Activated CD4-positive, alpha-beta T cell treated with anti-CD3 and anti-CD28 coated beads for 36 hours (primary cell): ENCODE results near the gene TOR1AIP2. TPM values are rescaled to one million over a fixed set of nuclear protein-coding genes. Genes with fewer than 3 reads are reported as not detected.

Experiments used
- ATAC-seq: fragments of 200-7000 bp; cut with Tn5 transposase; one replicate; pipeline ENCODE4 v1.10.0; 2021; ENCODE audit warnings: mild to moderate bottlenecking, moderate library complexity
- CTCF ChIA-PET: fragments of 350-600 bp; sonication (Branson Sonifier 250); formaldehyde crosslinking; loops from one replicate; lab custom pipeline; 2021; ENCODE audit warnings: antibody characterized with exemption; lab: Charles Lee
- POLR2A ChIA-PET: fragments of 350-600 bp; sonication (Branson Sonifier 250); formaldehyde crosslinking; loops from one replicate; lab custom pipeline; 2021; ENCODE audit warnings: antibody characterized with exemption, inconsistent platforms; lab: Charles Lee
- DNase-seq: peaks from one replicate; pipeline ENCODE4 v3.0.0-alpha.2; 2020
- H3K27ac Mint-ChIP-seq: one replicate; pipeline ENCODE4 v1.8.0; 2021; ENCODE audit warnings: mixed read lengths
- H3K27me3 Mint-ChIP-seq: one replicate; pipeline ENCODE4 v1.8.0; 2021; ENCODE audit warnings: mixed read lengths
- H3K36me3 Mint-ChIP-seq: one replicate; pipeline ENCODE4 v1.8.0; 2021; ENCODE audit warnings: low read depth, mixed read lengths
- H3K4me1 Mint-ChIP-seq: one replicate; pipeline ENCODE4 v1.8.0; 2021; ENCODE audit warnings: mixed read lengths
- H3K4me3 Mint-ChIP-seq: one replicate; pipeline ENCODE4 v1.8.0; 2021; ENCODE audit warnings: mild to moderate bottlenecking, moderate library complexity, mixed read lengths
- H3K9me3 Mint-ChIP-seq: one replicate; pipeline ENCODE4 v1.8.0; 2021; ENCODE audit warnings: low read depth, mixed read lengths
- intact Hi-C, 2 experiments: fragments of 100-400 bp; cut with DNase I in 1 of 2; cut with micrococcal nuclease in 1 of 2; formaldehyde crosslinking; loops; one replicate each; pipeline versions ENCODE4 v1.14.2 to v1.15.1; 2022 to 2024; cut with DNase I, micrococcal nuclease
- total RNA-seq, 2 experiments: library from RNA; stranded (reverse); gene quantifications; one replicate each; pipeline ENCODE4 v1.2.3, GENCODE V29; 2021

The TOR1AIP2 gene
- 10 to 100 TPM; 47.7 to 49.4 TPM for total RNA-seq

DNA sequence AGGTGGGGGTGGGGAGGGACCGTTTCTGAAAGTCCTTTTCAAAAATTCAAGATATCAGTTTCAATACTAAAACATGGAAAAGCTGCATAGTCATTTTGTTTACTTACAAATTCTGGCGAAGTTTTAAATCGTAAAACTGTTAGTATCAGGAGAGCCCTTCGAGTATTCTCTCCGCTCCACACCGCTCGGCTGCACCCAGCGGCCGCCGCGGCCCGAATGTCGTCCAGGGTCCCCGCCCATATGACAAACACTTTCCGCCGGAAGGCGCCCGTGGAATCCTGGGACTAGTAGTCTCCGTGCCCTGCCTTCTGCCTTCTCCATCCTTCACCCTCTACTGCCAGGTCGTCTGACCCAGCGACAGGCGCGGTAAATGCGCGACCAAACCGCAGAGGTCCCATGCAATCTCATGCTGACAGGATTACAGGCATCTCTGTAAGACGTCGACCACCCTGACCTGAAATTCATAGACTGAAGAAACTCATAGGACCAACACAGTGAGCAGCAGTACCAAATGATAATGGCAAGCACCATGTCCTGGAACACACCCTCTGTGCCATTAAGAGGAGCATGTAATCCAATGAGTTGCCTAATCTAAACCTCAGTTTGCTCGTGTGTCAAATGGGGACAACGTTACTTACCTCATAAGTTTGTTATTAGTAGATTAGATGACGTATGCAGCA lies at the start of gene TOR1AIP2:
Gene TOR1AIP2 (minus strand): TSS at position 218 of the 680 bp plus-strand sequence. CDS start 25,138 bp downstream, outside the sequence.
- ChIA-PET POLR2A (no interaction called here), CTCF (interaction anchor here (0.7 to 1.6 kb wide), 3 partner anchors 10 to 68 kb away, joined by 3 to 4 read pairs (median 3); no protein-coding TSS in a partner anchor)
- no peaks in the 10 kb centered on the region for H3K27me3 Mint-ChIP-seq
- H3K9me3 Mint-ChIP-seq: no peaks in the 10 kb centered on the region
- peaks cover 15% of the 10 kb centered on the region for H3K36me3 Mint-ChIP-seq
- peaks cover 55% of the 10 kb centered on the region for H3K4me1 Mint-ChIP-seq
- H3K4me3 Mint-ChIP-seq: peak within 1 kb of the TSS; percentile 75
- intact Hi-C loops: loop anchor here in 1 of 2 experiments (1.0 kb wide), 3 partner anchors 77 to 796 kb away; partner anchors contain the start of genes CEP350 and QSOX1
- ATAC-seq (peak; percentile 69), DNase-seq (peak; percentile 95)
- peak within 1 kb of the TSS; percentile 89 for H3K27ac Mint-ChIP-seq

DNA sequence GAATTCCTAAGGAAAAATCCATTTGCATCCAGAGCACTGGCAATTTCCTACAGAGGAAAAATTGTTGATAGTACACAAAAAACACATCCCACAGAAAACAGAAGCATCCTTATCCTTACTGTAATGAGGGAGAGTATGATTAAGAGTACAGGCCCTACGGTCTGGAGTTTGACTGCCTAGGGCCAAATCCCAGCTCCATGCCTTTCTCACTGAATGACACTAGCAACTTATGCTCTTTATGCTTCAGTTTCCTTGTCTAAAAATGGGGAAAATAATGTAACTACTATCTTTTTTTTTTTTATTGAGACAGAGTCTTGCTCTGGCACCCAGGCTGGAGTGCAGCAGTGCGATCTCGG lies 49.2 kb upstream of the TOR1AIP2 start:
- no peak for DNase-seq
- peaks cover under 1% of the 10 kb centered on the region for H3K36me3 Mint-ChIP-seq
- POLR2A ChIA-PET: no interaction called here
- CTCF ChIA-PET: interaction anchor here (1.2 kb wide), 2 partner anchors 10 to 24 kb away, joined by 3 read pairs; no protein-coding TSS in a partner anchor
- H3K4me3 Mint-ChIP-seq: no peak overlapping the region
- H3K9me3 Mint-ChIP-seq: no peaks in the 10 kb centered on the region
- H3K27me3 Mint-ChIP-seq: no peaks in the 10 kb centered on the region
- no peak for ATAC-seq
- intact Hi-C loops: no loop called here
- no peak overlapping the region for H3K27ac Mint-ChIP-seq
- no peaks in the 10 kb centered on the region for H3K4me1 Mint-ChIP-seq

GRCh38 chr1:179925922-179926849 lies 48.6 kb upstream of the TOR1AIP2 start:
- POLR2A ChIA-PET: no interaction called here
- CTCF ChIA-PET: interaction anchor here (0.7 to 1.2 kb wide), 3 partner anchors 11 to 61 kb away, joined by 3 read pairs; no protein-coding TSS in a partner anchor

GRCh38 chr1:179925302-179925701 lies 47.7 kb upstream of the TOR1AIP2 start:
- Mint-ChIP-seq H3K4me1 (no peaks in the 10 kb centered on the region), H3K27me3 (no peaks in the 10 kb centered on the region), H3K27ac (no peak overlapping the region), H3K36me3 (peaks cover 3% of the 10 kb centered on the region), H3K9me3 (no peaks in the 10 kb centered on the region), H3K4me3 (no peak overlapping the region)
- no peak for DNase-seq
- POLR2A ChIA-PET: no interaction called here
- CTCF ChIA-PET: interaction anchor here (0.7 kb wide), 1 partner anchor 62 kb away, joined by 3 read pairs; no protein-coding TSS in a partner anchor
- intact Hi-C loops: no loop called here
- ATAC-seq: no peak

More at GRCh38 chr1:179925922-179926849, 48.6 kb upstream of the TOR1AIP2 start:
- Mint-ChIP-seq H3K4me1 (no peaks in the 10 kb centered on the region), H3K4me3 (no peak overlapping the region), H3K27ac (no peak overlapping the region), H3K36me3 (peaks cover 1% of the 10 kb centered on the region), H3K9me3 (no peaks in the 10 kb centered on the region), H3K27me3 (no peaks in the 10 kb centered on the region)
- DNase-seq (no peak), ATAC-seq (no peak)
- intact Hi-C loops: no loop called here

DNA sequence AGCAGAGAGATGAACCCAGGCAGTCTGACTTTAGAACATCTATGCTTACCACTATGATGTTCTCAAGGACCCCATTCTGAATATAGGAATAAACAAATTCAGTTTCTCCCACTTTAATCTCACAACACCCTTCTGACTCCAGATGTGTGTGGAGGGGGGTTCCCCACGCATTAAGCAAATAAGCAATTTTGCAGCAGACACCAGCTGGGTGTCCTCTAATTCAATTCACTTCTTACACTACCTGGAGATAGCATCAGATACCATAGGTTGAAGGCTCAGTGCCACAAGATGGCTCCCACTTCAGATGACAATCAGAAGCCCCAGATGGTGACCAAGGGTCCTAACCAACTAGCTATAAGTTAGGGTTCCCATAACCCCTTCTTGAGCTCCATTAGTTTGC lies 46.7 kb upstream of the TOR1AIP2 start:
- Mint-ChIP-seq H3K27ac (no peak overlapping the region), H3K4me3 (no peak overlapping the region), H3K36me3 (peaks cover 8% of the 10 kb centered on the region), H3K4me1 (no peaks in the 10 kb centered on the region), H3K27me3 (no peaks in the 10 kb centered on the region), H3K9me3 (no peaks in the 10 kb centered on the region)
- ATAC-seq (no peak), DNase-seq (no peak)
- CTCF ChIA-PET: interaction anchor here (0.9 to 1.7 kb wide), 3 partner anchors 9 to 56 kb away, joined by 3 read pairs; no protein-coding TSS in a partner anchor
- intact Hi-C loops: no loop called here
- POLR2A ChIA-PET: no interaction called here

DNA sequence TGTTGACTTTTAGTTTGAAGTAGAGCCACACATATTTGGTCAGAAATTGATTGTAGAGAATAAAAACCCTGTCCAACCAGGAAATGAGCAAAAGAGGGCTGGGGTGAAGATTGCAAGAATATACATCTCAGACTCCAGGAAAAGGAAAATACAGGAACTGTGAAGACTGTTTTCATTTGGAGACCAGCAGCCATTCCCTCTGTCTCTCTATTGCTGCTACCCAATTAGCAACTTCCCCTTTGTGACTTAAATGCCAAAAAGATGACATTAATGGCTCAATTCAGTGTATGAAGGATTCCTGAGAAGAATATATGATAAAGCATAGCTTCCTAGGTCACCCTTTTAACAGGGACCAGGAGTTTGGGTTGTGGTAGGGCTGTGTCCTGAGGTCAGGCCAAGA lies 45.4 kb upstream of the TOR1AIP2 start:
- DNase-seq (no peak), ATAC-seq (no peak)
- ChIA-PET CTCF (interaction anchor here (0.6 to 1.7 kb wide), 2 partner anchors 12 to 32 kb away, joined by 3 read pairs; no protein-coding TSS in a partner anchor), POLR2A (no interaction called here)
- no peaks in the 10 kb centered on the region for H3K27me3 Mint-ChIP-seq
- H3K36me3 Mint-ChIP-seq: peaks cover 14% of the 10 kb centered on the region
- no peak overlapping the region for H3K27ac Mint-ChIP-seq
- H3K4me1 Mint-ChIP-seq: peaks cover 5% of the 10 kb centered on the region
- no peak overlapping the region for H3K4me3 Mint-ChIP-seq
- H3K9me3 Mint-ChIP-seq: no peaks in the 10 kb centered on the region
- intact Hi-C loops: no loop called here

DNA sequence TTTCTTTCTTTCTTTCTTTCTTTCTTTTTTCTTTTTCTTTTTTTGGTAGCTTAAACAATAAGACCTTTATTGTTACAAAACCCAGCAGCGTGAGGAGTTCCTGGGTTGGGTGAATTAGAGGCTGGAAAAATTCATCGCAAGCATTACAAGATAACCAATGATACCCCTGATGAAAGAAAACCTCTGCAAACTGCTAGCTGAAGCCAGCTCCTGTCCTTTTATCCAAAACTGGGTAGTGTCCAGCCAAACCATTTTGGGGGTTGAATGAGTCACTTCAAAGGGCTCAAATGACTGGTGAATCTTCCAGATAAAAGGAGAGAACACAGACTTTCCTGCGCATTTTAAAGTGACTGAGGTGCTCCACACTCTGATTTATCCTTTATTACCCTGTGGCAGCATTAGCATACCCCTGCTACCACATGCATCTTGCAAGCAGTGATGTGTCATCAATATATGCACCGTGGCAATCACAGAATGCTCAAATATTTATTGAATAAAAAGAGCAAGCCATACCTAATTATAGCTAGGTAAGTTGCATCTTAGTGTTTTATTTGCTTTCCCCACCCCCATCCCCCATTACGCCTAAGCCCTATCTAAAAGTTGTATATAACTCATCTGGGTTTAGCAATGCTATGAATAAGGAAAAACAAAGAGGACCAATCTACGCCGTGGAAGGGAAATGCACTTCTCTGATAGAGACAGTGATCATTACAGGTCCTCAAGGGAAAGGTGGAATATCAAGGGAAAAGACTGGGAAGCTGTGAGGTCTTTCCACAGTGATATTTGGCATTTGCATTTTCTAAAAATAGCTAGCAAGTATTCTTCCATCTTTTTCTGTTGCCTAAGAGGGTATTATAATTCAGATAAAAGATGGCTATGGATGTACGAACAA lies 44.6 kb upstream of the TOR1AIP2 start:
- Mint-ChIP-seq H3K27ac (no peak overlapping the region), H3K27me3 (no peaks in the 10 kb centered on the region), H3K4me3 (no peak overlapping the region), H3K4me1 (peaks cover 13% of the 10 kb centered on the region), H3K9me3 (no peaks in the 10 kb centered on the region), H3K36me3 (peaks cover 21% of the 10 kb centered on the region)
- ATAC-seq (no peak), DNase-seq (no peak)
- ChIA-PET POLR2A (no interaction called here), CTCF (interaction anchor here (1.1 to 1.7 kb wide), 3 partner anchors 11 to 22 kb away, joined by 3 read pairs; no protein-coding TSS in a partner anchor)
- intact Hi-C loops: no loop called here

DNA sequence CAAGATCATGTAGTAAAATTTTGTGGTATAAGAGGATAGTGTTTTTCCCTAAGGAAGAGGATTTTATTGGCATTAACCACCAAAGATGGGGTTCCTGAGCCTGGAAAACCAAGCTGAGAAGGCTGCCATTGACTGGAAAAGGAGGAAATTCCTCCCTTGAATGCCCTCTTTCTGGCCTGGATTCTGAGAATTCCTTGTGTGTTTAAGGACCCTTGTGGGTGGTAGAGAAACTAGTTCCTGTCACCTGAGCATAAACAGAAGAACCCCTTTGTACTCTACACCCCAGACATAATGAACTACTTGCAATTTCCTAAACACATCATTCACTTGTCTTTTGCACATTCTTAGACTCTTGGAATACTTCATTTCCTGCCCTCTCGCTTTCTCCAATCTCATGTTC lies 43.9 kb upstream of the TOR1AIP2 start:
- H3K36me3 Mint-ChIP-seq: peaks cover 22% of the 10 kb centered on the region
- ChIA-PET POLR2A (no interaction called here), CTCF (interaction anchor here (1.1 to 1.3 kb wide), 2 partner anchors 12 to 23 kb away, joined by 3 read pairs; no protein-coding TSS in a partner anchor)
- DNase-seq (no peak), ATAC-seq (no peak)
- H3K27me3 Mint-ChIP-seq: no peaks in the 10 kb centered on the region
- no peak overlapping the region for H3K27ac Mint-ChIP-seq
- H3K4me3 Mint-ChIP-seq: no peak overlapping the region
- H3K4me1 Mint-ChIP-seq: peaks cover 14% of the 10 kb centered on the region
- no peaks in the 10 kb centered on the region for H3K9me3 Mint-ChIP-seq
- intact Hi-C loops: no loop called here

DNA sequence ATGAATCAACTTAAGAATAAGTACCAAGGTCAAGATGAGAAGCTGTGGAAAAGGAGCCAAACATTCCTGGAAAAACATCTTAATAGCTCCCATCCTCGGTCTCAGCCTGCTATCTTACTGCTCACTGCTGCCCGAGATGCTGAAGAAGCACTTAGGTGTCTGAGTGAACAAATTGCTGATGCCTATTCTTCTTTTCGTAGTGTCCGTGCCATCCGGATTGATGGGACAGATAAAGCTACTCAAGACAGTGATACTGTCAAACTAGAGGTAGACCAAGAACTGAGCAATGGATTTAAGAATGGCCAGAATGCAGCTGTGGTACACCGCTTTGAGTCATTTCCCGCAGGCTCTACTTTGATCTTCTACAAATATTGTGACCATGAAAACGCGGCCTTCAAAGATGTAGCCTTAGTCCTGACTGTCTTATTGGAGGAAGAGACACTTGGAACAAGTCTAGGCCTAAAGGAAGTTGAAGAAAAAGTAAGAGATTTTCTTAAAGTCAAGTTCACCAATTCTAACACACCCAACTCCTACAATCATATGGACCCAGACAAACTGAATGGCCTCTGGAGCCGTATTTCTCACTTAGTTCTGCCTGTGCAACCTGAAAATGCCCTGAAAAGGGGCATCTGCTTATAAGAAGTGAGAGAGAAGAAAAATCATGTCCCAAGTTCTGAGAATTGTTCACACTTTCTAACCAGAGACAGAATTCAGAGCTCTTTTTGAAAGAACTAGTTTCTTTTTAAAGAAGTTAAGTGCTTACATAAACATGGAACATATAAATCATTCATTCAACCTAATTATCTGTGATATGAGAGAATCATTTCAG lies 40.2 kb upstream of the TOR1AIP2 start:
- Mint-ChIP-seq H3K9me3 (no peaks in the 10 kb centered on the region), H3K36me3 (peaks cover 37% of the 10 kb centered on the region), H3K4me1 (peaks cover 14% of the 10 kb centered on the region), H3K27me3 (no peaks in the 10 kb centered on the region), H3K27ac (peak overlapping the region; percentile 35), H3K4me3 (no peak overlapping the region)
- intact Hi-C loops: no loop called here
- CTCF ChIA-PET: interaction anchor here (1.1 to 1.3 kb wide), 2 partner anchors 9 to 130 kb away, joined by 3 read pairs; no protein-coding TSS in a partner anchor
- POLR2A ChIA-PET: no interaction called here
- peak; percentile 26 for ATAC-seq
- no peak for DNase-seq

DNA sequence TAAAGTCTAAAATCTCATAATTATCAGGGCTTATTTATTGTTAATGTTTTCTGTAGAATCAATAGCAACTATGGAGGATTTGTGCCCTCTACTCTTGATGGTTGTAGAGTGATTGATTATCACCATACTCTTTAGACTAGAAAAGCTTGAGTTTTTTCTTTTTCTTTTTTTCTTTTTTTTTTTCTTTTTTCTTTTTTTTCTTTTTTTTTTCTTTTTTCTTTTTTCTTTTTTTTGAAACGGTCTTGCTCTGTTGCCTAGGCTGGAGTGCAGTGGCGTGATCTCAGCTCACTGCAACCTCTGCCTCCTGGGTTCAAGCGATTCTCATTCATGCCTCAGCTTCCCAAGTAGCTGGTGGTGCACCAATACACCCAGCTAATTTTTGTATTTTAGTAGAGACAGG lies 34.2 kb upstream of the TOR1AIP2 start:
- CTCF ChIA-PET: interaction anchor here (1.2 kb wide), 2 partner anchors 11 to 42 kb away, joined by 3 to 4 read pairs; no protein-coding TSS in a partner anchor
- intact Hi-C loops: no loop called here

More for the DNA sequence above, 34.2 kb upstream of the TOR1AIP2 start:
- DNase-seq (no peak), ATAC-seq (no peak)
- Mint-ChIP-seq H3K36me3 (peaks cover 32% of the 10 kb centered on the region), H3K27me3 (no peaks in the 10 kb centered on the region), H3K27ac (no peak overlapping the region), H3K9me3 (no peaks in the 10 kb centered on the region), H3K4me3 (no peak overlapping the region), H3K4me1 (peaks cover 2% of the 10 kb centered on the region)
- POLR2A ChIA-PET: interaction anchor here (1.0 kb wide), 1 partner anchor 32 kb away, joined by 5 read pairs; no protein-coding TSS in a partner anchor
